ENCODE measurements around the gene PTCD1. TPM values are rescaled to one million over a fixed set of nuclear protein-coding genes. Genes with fewer than 3 reads are reported as not detected.

The PTCD1 gene
- total RNA-seq, 1 donor from 2014 or later = 8.4 TPM

GRCh38 chr7:99372275-99373090 lies 66.1 kb downstream of the PTCD1 start:
- peaks cover 7% of the 10 kb centered on the region for H3K36me3 Mint-ChIP-seq (ENCODE audit: low read depth)
- no peak for TF ChIP-seq CTCF (IDR thresholded peaks at IDR 0.05)
- no peak for DNase-seq
- ChIA-PET CTCF (interaction anchor here (0.7 to 2.3 kb wide), 2 partner anchors 15 to 36 kb away, joined by 3 to 6 read pairs; partner anchors contain the start of genes BUD31 and PDAP1), POLR2A (interaction anchor here (0.6 to 1.6 kb wide), 6 partner anchors 8 to 1170 kb away, joined by 3 to 8 read pairs (median 3); partner anchors contain the start of gene BUD31)
- no peak for ATAC-seq (ENCODE audit: low read depth)
- peaks cover 20% of the 10 kb centered on the region for H3K4me1 Mint-ChIP-seq
- intact Hi-C loops (cut with micrococcal nuclease) = loop anchor here (5.0 to 10.0 kb wide), 2 partner anchors 45 to 182 kb away; partner anchors contain the start of genes ARPC1A, FAM200A and ZNF655
- no peaks in the 10 kb centered on the region for H3K9me3 Mint-ChIP-seq
- H3K27me3 Mint-ChIP-seq = no peaks in the 10 kb centered on the region
- peak overlapping the region; percentile 80 for H3K4me3 Mint-ChIP-seq
- H3K27ac Mint-ChIP-seq = no peak overlapping the region

- H3K27me3 Mint-ChIP-seq = no peaks in the 10 kb centered on the region
- ATAC-seq (ENCODE audit: low read depth) (no peak), DNase-seq (no peak)
- H3K4me3 Mint-ChIP-seq = no peak overlapping the region
- ChIA-PET CTCF (no interaction called here), POLR2A (interaction anchor here (0.7 to 1.6 kb wide), 3 partner anchors 9 to 1169 kb away, joined by 3 to 4 read pairs (median 3); no protein-coding TSS in a partner anchor)
- no peak for TF ChIP-seq CTCF (IDR thresholded peaks at IDR 0.05)
- no peaks in the 10 kb centered on the region for H3K9me3 Mint-ChIP-seq
- peaks cover 8% of the 10 kb centered on the region for H3K36me3 Mint-ChIP-seq (ENCODE audit: low read depth)
- no peak overlapping the region for H3K27ac Mint-ChIP-seq
- H3K4me1 Mint-ChIP-seq = peaks cover 13% of the 10 kb centered on the region
- intact Hi-C loops (cut with micrococcal nuclease) = loop anchor here (5.0 to 10.0 kb wide), 2 partner anchors 44 to 183 kb away; partner anchors contain the start of genes ARPC1A, FAM200A and ZNF655
Measured at GRCh38 chr7:99371376-99371920, 67.2 kb downstream of the PTCD1 start.

- no peak for TF ChIP-seq CTCF (IDR thresholded peaks at IDR 0.05)
- no peak overlapping the region for H3K4me3 Mint-ChIP-seq
- ChIA-PET POLR2A (interaction anchor here (0.7 to 2.4 kb wide), 4 partner anchors 10 to 137 kb away, joined by 3 to 14 read pairs (median 8); partner anchors contain the start of genes BUD31 and PDAP1), CTCF (interaction anchor here (0.6 kb wide), 1 partner anchor 16 kb away, joined by 5 read pairs; no protein-coding TSS in a partner anchor)
- H3K4me1 Mint-ChIP-seq = peaks cover 7% of the 10 kb centered on the region
- no peaks in the 10 kb centered on the region for H3K27me3 Mint-ChIP-seq
- no peak overlapping the region for H3K27ac Mint-ChIP-seq
- ATAC-seq (ENCODE audit: low read depth) (no peak), DNase-seq (no peak)
- H3K9me3 Mint-ChIP-seq = no peaks in the 10 kb centered on the region
- peaks cover 19% of the 10 kb centered on the region for H3K36me3 Mint-ChIP-seq (ENCODE audit: low read depth)
- intact Hi-C loops (cut with micrococcal nuclease) = loop anchor here (5.0 to 10.0 kb wide), 3 partner anchors 43 to 247 kb away; partner anchors contain the start of genes ARPC1A, FAM200A, ZNF655 and ZSCAN25
Measured at GRCh38 chr7:99369767-99370391, 68.7 kb downstream of the PTCD1 start.

GRCh38 chr7:99368750-99369389 lies 69.7 kb downstream of the PTCD1 start:
- TF ChIP-seq CTCF (IDR thresholded peaks at IDR 0.05) = no peak
- Mint-ChIP-seq H3K4me1 (peaks cover 7% of the 10 kb centered on the region), H3K4me3 (no peak overlapping the region), H3K27ac (no peak overlapping the region), H3K36me3 (ENCODE audit: low read depth) (peaks cover 29% of the 10 kb centered on the region), H3K9me3 (no peaks in the 10 kb centered on the region), H3K27me3 (no peaks in the 10 kb centered on the region)
- DNase-seq (no peak), ATAC-seq (ENCODE audit: low read depth) (no peak)
- ChIA-PET CTCF (no interaction called here), POLR2A (interaction anchor here (0.7 to 2.4 kb wide), 3 partner anchors 11 to 621 kb away, joined by 3 to 14 read pairs (median 10); partner anchors contain the start of genes BUD31 and PDAP1)
- intact Hi-C loops (cut with micrococcal nuclease) = loop anchor here (5.0 kb wide), 1 partner anchor 248 kb away; the partner anchor contains the start of gene ZSCAN25

Other genes with a start within 250 kb of the PTCD1 start
- not detected in 2 replicates for gene KPNA7, start 230.7 kb downstream of the PTCD1 start, total RNA-seq
- gene MYH16, start 166.0 kb downstream of the PTCD1 start, total RNA-seq = not detected in 2 replicates
- gene ARPC1A, start 112.9 kb downstream of the PTCD1 start, total RNA-seq = 47.3 and 51.6 TPM in 2 replicates
- gene ARPC1B, start 64.1 kb downstream of the PTCD1 start, total RNA-seq = 300 and 312 TPM in 2 replicates
- gene PDAP1, start 30.2 kb downstream of the PTCD1 start, total RNA-seq = 105 and 134 TPM in 2 replicates
- gene BUD31, start 29.8 kb downstream of the PTCD1 start, total RNA-seq = 93.7 and 113 TPM in 2 replicates
- gene CPSF4, start 145 bp upstream of the PTCD1 start, total RNA-seq = 46.2 and 60.9 TPM in 2 replicates
- gene ATP5MF, start 27.4 kb upstream of the PTCD1 start, total RNA-seq = 248 and 334 TPM in 2 replicates
- gene ZNF789, start 34.1 kb upstream of the PTCD1 start, total RNA-seq = 24.5 and 38.3 TPM in 2 replicates
- gene ZNF394, start 61.5 kb upstream of the PTCD1 start, total RNA-seq = 61.5 and 61.7 TPM in 2 replicates
- 9.5 and 10.3 TPM in 2 replicates for gene ZKSCAN5, start 65.9 kb upstream of the PTCD1 start, total RNA-seq
- 9.2 and 9.3 TPM in 2 replicates for gene FAM200A, start 113.3 kb upstream of the PTCD1 start, total RNA-seq
- gene ZNF655, start 119.8 kb upstream of the PTCD1 start, total RNA-seq = 98.5 and 116 TPM in 2 replicates
- 0.53 and 1.5 TPM in 2 replicates for gene TMEM225B, start 159.5 kb upstream of the PTCD1 start, total RNA-seq
- 28.5 and 33.4 TPM in 2 replicates for gene ZSCAN25, start 178.1 kb upstream of the PTCD1 start, total RNA-seq
- gene CYP3A5, start 241.2 kb upstream of the PTCD1 start, total RNA-seq = not detected in 2 replicates